HEK293T (cell line): Measurements from ENCODE around the gene NUP85.

ENCODE experiments used
- ARNT ChIP-seq: fragments of 450-650 bp; IDR thresholded peaks from 2 replicates; pipeline ENCODE4 v1.6.1; 2017; ENCODE audit warnings: mild to moderate bottlenecking
- BHLHE40 ChIP-seq: fragments of 450-650 bp; IDR thresholded peaks from 2 replicates; pipeline ENCODE4 v1.6.1; 2016; ENCODE audit warnings: mild to moderate bottlenecking, moderate library complexity, borderline replicate concordance
- FOXA1 ChIP-seq: fragments of 450-650 bp; IDR thresholded peaks from 2 replicates; pipeline ENCODE4 v1.6.1; 2016; ENCODE audit warnings: mild to moderate bottlenecking
- FOXK2 ChIP-seq: fragments of 450-650 bp; IDR thresholded peaks from 2 replicates; pipeline ENCODE4 v1.6.1; 2016; ENCODE audit warnings: mild to moderate bottlenecking
- L3MBTL2 ChIP-seq: fragments of 450-650 bp; conservative IDR thresholded peaks from 2 replicates; pipeline ENCODE4 v1.6.1; 2016; ENCODE audit warnings: mild to moderate bottlenecking
- NFRKB ChIP-seq: fragments of 450-650 bp; IDR thresholded peaks from 2 replicates; pipeline ENCODE4 v1.6.1; 2016; ENCODE audit warnings: mild to moderate bottlenecking, moderate library complexity
- SP1 ChIP-seq: fragments of 450-650 bp; IDR thresholded peaks from 2 replicates; pipeline ENCODE4 v1.6.1; 2017
- SUZ12 ChIP-seq: fragments of 450-650 bp; IDR thresholded peaks from 2 replicates; pipeline ENCODE4 v1.6.1; 2016; ENCODE audit warnings: mild to moderate bottlenecking
- TARDBP ChIP-seq: fragments of 450-650 bp; IDR thresholded peaks from 2 replicates; pipeline ENCODE4 v1.6.1; 2016
- ZNF384 ChIP-seq: fragments of 450-650 bp; IDR thresholded peaks from 2 replicates; pipeline ENCODE4 v1.6.1; 2016

DNA sequence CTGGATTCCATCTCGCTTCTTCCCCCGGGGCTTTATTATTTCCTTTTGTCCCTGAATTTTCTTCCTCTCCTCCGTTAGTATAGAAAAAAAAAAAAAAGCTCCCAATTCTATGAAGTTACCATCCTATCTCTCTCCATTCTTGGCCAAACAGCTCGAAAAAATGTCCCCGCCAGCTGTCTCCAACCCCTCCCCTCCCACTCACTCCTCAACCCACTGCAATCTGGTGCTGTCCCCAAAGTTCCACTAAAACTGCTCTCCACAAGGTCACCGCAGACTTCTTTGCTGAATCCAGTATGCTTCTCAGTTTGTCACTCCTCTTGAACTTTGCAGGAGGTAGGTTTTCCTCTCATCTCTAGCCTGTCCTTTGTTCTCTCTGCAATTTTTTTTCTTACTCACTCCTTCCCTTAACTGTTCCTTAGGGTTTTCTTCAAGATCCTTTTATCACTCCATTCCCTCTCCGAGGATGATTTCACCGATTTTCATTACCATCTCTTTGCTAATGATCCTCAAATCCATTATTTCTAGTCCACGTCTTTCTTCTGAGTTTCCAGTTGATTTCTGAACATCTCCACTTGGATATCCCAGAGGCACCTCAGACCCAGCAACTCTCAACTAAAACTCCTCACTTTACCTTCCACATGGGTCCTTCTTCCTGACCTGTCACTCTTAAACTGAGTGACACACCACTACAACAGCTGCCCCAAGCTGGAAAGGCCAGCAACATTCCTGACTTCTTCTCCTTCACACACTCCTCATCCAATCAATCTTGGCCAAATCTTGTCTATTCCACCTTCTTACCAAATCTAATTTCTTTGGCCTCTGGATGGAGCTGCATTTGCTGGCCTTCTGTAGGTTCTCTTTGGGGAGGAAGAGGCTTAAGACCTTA lies 21.2 kb upstream of the NUP85 start:
- TF ChIP-seq ARNT (no peak), FOXA1 (no peak), SUZ12 (no peak), NFRKB (no peak), L3MBTL2 (no peak), TARDBP (no peak), ZNF384 (no peak), BHLHE40 (no peak), SP1 (no peak), FOXK2 (no peak)
